GM18517 (cell line): ENCODE data around the gene KIF22.

Experiments
- ATAC-seq: cut with Tn5 transposase; IDR thresholded peaks from one replicate; pipeline ENCODE4 v1.9.1; 2021; ENCODE audit warnings: mild to moderate bottlenecking, moderate library complexity; ENCODE audit not compliant: unreplicated experiment

KIF22 gene

GRCh38 chr16:29834079-29834478 is 43.5 kb downstream of the KIF22 start:
- no peak for ATAC-seq

- ATAC-seq, result no peak
These were observed 45.4 kb downstream of the KIF22 start for GRCh38 chr16:29835926-29836325.

GRCh38 chr16:29836623-29837022 is 46.1 kb downstream of the KIF22 start:
- ATAC-seq, result no peak

- ATAC-seq, result no peak
These were observed 47.3 kb downstream of the KIF22 start for GRCh38 chr16:29837841-29838240.

- no peak for ATAC-seq
These were observed 49.3 kb downstream of the KIF22 start for GRCh38 chr16:29839822-29840221.

GRCh38 chr16:29840240-29840639 is 49.7 kb downstream of the KIF22 start:
- no peak for ATAC-seq

GRCh38 chr16:29841631-29842030 is 51.1 kb downstream of the KIF22 start:
- no peak for ATAC-seq

- ATAC-seq, result no peak
These were observed 52.3 kb downstream of the KIF22 start for GRCh38 chr16:29842732-29843346.

GRCh38 chr16:29843931-29844330 is 53.4 kb downstream of the KIF22 start:
- ATAC-seq, result no peak

- no peak for ATAC-seq
These were observed 54.2 kb downstream of the KIF22 start for GRCh38 chr16:29844575-29845331.

- no peak for ATAC-seq
These were observed 55.1 kb downstream of the KIF22 start for GRCh38 chr16:29845656-29846055.

- no peak for ATAC-seq
These were observed 58.1 kb downstream of the KIF22 start for GRCh38 chr16:29848420-29849297.

- ATAC-seq, result no peak
These were observed 59.0 kb downstream of the KIF22 start for GRCh38 chr16:29849505-29849904.

GRCh38 chr16:29850998-29851397 is 60.4 kb downstream of the KIF22 start:
- no peak for ATAC-seq

- ATAC-seq, result no peak
These were observed 62.1 kb downstream of the KIF22 start for GRCh38 chr16:29852654-29853053.

GRCh38 chr16:29854520-29855100 is 64.1 kb downstream of the KIF22 start:
- ATAC-seq, result no peak
